Thyroid gland (tissue), 4 donors: ENCODE results near the gene GNMT.

Experiments used
- POLR2A ChIP-seq, 2 donors: fragments of 450-650 bp; IDR thresholded peaks; one replicate each; pipeline ENCODE4 v1.6.1; 2017; ENCODE audit warnings: antibody characterized with exemption in 2 of 2, mild to moderate bottlenecking in 2 of 2, moderate library complexity in 1 of 2
- TF ChIP-seq, protein P1 (sequence below), 6 experiments: fragments of 200-600 bp in 3 of 6; fragments of 450-650 bp in 3 of 6; sonication (generic) in 3 of 6; IDR thresholded peaks; one replicate each; pipeline ENCODE4 v1.5.1; 2016 to 2019; ENCODE audit warnings: antibody characterized with exemption in 6 of 6, mild to moderate bottlenecking in 2 of 6, inconsistent platforms in 1 of 6, moderate library complexity in 1 of 6

- TF ChIP-seq, protein P1, sequence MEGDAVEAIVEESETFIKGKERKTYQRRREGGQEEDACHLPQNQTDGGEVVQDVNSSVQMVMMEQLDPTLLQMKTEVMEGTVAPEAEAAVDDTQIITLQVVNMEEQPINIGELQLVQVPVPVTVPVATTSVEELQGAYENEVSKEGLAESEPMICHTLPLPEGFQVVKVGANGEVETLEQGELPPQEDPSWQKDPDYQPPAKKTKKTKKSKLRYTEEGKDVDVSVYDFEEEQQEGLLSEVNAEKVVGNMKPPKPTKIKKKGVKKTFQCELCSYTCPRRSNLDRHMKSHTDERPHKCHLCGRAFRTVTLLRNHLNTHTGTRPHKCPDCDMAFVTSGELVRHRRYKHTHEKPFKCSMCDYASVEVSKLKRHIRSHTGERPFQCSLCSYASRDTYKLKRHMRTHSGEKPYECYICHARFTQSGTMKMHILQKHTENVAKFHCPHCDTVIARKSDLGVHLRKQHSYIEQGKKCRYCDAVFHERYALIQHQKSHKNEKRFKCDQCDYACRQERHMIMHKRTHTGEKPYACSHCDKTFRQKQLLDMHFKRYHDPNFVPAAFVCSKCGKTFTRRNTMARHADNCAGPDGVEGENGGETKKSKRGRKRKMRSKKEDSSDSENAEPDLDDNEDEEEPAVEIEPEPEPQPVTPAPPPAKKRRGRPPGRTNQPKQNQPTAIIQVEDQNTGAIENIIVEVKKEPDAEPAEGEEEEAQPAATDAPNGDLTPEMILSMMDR (IDR thresholded peaks at IDR 0.05) = no peak
- TF ChIP-seq POLR2A (IDR thresholded peaks at IDR 0.05) = no peak
These were observed 19.1 kb downstream of the GNMT start for GRCh38 chr6:42979523-42980177.
